Suprapubic skin (tissue), 4 donors: ENCODE measurements around the gene SCYL3.

ENCODE experiments used
- CTCF ChIP-seq, 2 donors: fragments of 200-600 bp in 1 of 2; fragments of 450-650 bp in 1 of 2; sonication (generic) in 1 of 2; IDR thresholded peaks; one replicate each; pipeline ENCODE4 v1.5.1; 2016 to 2019; ENCODE audit warnings: antibody characterized with exemption in 2 of 2, mild to moderate bottlenecking in 1 of 2, moderate library complexity in 1 of 2
- EP300 ChIP-seq: sonication (generic); formaldehyde crosslinking; IDR thresholded peaks from one replicate; pipeline ENCODE4 v1.6.1; 2017; ENCODE audit warnings: antibody characterized with exemption
- POLR2A ChIP-seq, 2 donors: fragments of 450-650 bp; IDR thresholded peaks; one replicate each; pipeline ENCODE4 v1.6.1; 2017; ENCODE audit warnings: antibody characterized with exemption in 2 of 2, mild to moderate bottlenecking in 2 of 2, moderate library complexity in 2 of 2
- POLR2AphosphoS5 ChIP-seq, 3 donors: sonication (generic); formaldehyde crosslinking; IDR thresholded peaks; one replicate each; pipeline ENCODE4 v1.6.1; 2017; ENCODE audit warnings: antibody characterized with exemption in 3 of 3

- TF ChIP-seq CTCF (IDR thresholded peaks at IDR 0.05) (no peak), EP300 (no peak), POLR2A (IDR thresholded peaks at IDR 0.05) (no peak), POLR2AphosphoS5 (IDR thresholded peaks at IDR 0.05) (no peak)
These were observed 20.0 kb downstream of the SCYL3 start for GRCh38 chr1:169873582-169874199.
